ENCODE measurements around the gene ISOC1. TPM values are rescaled to one million over a fixed set of nuclear protein-coding genes. Genes with fewer than 3 reads are reported as not detected.

Gene ISOC1
- total and polyA plus RNA-seq, 12 donors = 30.4 to 102 (median 78.9) TPM

- TF ChIP-seq, protein P1, sequence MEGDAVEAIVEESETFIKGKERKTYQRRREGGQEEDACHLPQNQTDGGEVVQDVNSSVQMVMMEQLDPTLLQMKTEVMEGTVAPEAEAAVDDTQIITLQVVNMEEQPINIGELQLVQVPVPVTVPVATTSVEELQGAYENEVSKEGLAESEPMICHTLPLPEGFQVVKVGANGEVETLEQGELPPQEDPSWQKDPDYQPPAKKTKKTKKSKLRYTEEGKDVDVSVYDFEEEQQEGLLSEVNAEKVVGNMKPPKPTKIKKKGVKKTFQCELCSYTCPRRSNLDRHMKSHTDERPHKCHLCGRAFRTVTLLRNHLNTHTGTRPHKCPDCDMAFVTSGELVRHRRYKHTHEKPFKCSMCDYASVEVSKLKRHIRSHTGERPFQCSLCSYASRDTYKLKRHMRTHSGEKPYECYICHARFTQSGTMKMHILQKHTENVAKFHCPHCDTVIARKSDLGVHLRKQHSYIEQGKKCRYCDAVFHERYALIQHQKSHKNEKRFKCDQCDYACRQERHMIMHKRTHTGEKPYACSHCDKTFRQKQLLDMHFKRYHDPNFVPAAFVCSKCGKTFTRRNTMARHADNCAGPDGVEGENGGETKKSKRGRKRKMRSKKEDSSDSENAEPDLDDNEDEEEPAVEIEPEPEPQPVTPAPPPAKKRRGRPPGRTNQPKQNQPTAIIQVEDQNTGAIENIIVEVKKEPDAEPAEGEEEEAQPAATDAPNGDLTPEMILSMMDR (IDR thresholded peaks at IDR 0.05) = no peak
- no peak for ATAC-seq
- WGBS, 2 donors = 50 to 62% methylated on average over 1 of the region's 1 CpG
Measured at GRCh38 chr5:129078247-129078646, 16.3 kb upstream of the ISOC1 start.

GRCh38 chr5:129078660-129079059 is 15.9 kb upstream of the ISOC1 start:
- Histone ChIP-seq H3K9me3 (no peaks in the 10 kb centered on the region), H3K27ac (no peak overlapping the region), H3K36me3 (no peaks in the 10 kb centered on the region), H3K27me3 (no peaks in the 10 kb centered on the region), H3K4me3 (no peak overlapping the region), H3K4me1 (peaks cover 0 to 5% (median 0%) of the 10 kb centered on the region in 9 donors)
- TF ChIP-seq, protein P1 (IDR thresholded peaks at IDR 0.05) = no peak
- ATAC-seq (no peak), DNase-seq (no peak)
- 45 to 58% methylated on average over 3 of the region's 3 CpGs for WGBS, 2 donors
- intact Hi-C loops (cut with DNase I) = no loop called here

More at GRCh38 chr5:129078247-129078646, 16.3 kb upstream of the ISOC1 start:
- Histone ChIP-seq H3K9me3 (no peaks in the 10 kb centered on the region), H3K27me3 (no peaks in the 10 kb centered on the region), H3K36me3 (no peaks in the 10 kb centered on the region), H3K4me3 (no peak overlapping the region), H3K27ac (no peak overlapping the region), H3K4me1 (peaks cover 0 to 5% (median 0%) of the 10 kb centered on the region in 9 donors)
- intact Hi-C loops (cut with DNase I) = no loop called here
- DNase-seq = no peak

- H3K27ac ChIP-seq = no peak overlapping the region
- no peak for DNase-seq
Measured at GRCh38 chr5:129079496-129079895, 15.1 kb upstream of the ISOC1 start.

DNA sequence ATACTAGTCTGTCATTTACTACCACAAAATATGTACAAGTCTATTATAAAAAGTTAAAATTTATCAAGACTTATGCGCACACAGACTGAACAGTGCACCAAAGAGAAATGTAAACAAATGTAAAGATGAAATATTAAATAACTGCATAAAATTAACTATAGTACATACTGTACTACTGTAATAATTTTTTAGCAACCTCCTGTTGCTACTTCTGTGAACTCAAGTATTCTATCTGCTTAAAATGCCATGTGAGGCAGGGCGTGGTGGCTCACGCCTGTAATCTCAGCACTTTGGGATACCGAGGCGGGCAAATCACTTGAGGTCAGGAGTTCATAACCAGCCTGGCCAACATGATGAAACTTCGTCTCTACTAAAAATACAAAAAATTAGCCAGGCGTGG is 13.8 kb upstream of the ISOC1 start:
- H3K4me1 ChIP-seq = peaks cover 0 to 5% (median 0%) of the 10 kb centered on the region in 9 donors
- 89 to 96% methylated on average over 7 of the region's 7 CpGs for WGBS, 2 donors
- ATAC-seq (no peak), DNase-seq (no peak)
- TF ChIP-seq, protein P1 (IDR thresholded peaks at IDR 0.05) = no peak
- H3K27ac ChIP-seq = no peak overlapping the region
- no peak overlapping the region for H3K4me3 ChIP-seq
- H3K9me3 ChIP-seq = no peaks in the 10 kb centered on the region
- no peaks in the 10 kb centered on the region for H3K27me3 ChIP-seq
- no peaks in the 10 kb centered on the region for H3K36me3 ChIP-seq
- intact Hi-C loops (cut with DNase I) = no loop called here

More at GRCh38 chr5:129079496-129079895, 15.1 kb upstream of the ISOC1 start:
- no peaks in the 10 kb centered on the region for H3K27me3 ChIP-seq
- H3K36me3 ChIP-seq = no peaks in the 10 kb centered on the region
- ATAC-seq = peak in 1 of 8 donors; percentile 42
- TF ChIP-seq, protein P1 (IDR thresholded peaks at IDR 0.05) = no peak
- H3K4me1 ChIP-seq = peaks cover 0 to 5% (median 0%) of the 10 kb centered on the region in 9 donors
- H3K9me3 ChIP-seq = no peaks in the 10 kb centered on the region
- H3K4me3 ChIP-seq = no peak overlapping the region
- intact Hi-C loops (cut with DNase I) = no loop called here
